GM15510 (cell line): ENCODE measurements around the gene OARD1.
A peak's percentile ranks its signal among the peaks of the same experiment; 100 is the strongest.

Experiments used
- POLR2A ChIP-seq: IDR thresholded peaks from 3 replicates; pipeline ENCODE4 v1.6.1; 2011; ENCODE audit warnings: borderline replicate concordance; ENCODE audit not compliant: insufficient read length; ENCODE audit errors: extremely low read depth

The OARD1 gene

DNA sequence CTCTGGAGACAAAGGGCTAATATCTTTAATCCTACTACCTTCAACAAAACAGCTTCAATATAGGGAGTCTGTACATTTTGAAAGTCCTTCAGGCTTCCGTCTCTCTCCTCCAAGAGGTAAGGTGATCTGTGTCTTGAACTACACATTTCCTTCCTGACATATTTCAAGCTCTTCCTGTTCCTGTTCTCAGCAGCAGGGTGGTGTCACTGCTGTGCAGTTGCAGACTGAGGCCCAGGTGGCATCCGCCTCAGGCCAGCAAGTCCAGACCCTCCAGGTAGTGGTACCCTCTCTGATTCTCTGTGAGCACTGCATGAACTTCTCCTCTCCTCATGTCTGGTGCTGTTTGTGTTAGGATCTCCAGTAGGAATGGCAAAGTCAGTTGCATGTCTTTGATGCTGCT is 8.5 kb upstream of the OARD1 start:
- no peak for TF ChIP-seq POLR2A

DNA sequence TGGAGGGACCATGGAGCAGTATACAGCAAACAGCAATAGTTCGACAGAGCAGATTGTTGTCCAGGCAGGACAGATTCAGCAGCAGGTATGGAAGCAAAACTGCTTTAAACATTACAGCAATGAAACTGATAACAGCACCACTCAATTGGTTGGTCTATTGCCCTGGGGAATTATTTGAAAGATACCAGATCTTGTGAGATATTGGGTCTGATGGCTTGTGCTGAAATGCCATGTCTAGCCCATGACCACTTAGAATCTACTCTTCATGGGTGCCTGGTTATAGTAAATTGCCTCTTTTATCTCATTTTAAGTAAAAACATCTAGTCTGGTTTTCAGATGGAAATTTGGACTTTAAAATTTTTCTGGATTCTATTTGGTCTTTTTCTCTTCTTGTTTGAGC is 6.9 kb upstream of the OARD1 start:
- no peak for TF ChIP-seq POLR2A

DNA sequence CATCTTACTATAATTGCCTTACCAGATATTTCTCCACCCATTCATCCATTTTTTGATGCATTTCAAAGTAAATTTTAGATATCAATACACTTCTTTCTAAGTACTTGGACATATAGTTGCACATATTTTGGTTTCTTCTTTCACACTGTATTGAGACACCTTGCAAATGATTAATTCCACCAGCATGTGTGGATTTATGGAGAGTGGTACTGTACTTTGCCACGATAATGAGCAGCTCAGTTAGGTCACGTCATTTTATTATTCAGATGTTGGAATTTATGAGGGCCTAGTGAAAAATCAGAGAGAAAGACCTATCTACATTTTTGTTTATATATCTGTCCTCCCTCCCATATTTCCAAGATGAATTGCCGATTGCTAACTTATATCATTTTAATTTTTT is 5.9 kb upstream of the OARD1 start:
- TF ChIP-seq POLR2A = no peak

DNA sequence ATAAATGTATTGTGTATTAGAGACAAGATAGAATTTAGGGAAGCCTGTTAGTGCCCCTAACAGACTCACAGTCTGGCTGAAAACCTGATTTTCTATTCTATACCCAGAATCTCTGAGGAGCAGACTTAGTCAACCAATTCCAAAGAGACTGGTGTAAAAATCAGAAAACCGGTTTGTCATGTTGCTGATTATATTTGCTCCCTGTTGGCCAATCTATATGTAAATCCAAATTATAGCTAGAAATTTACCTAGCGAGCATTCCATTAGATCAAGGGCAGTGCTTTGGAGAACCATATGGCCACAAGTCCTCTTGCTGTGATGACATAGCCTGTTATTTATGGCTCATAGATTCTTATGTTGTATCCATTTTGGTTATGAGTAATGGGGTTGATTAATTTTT is 5.4 kb upstream of the OARD1 start:
- no peak for TF ChIP-seq POLR2A

DNA sequence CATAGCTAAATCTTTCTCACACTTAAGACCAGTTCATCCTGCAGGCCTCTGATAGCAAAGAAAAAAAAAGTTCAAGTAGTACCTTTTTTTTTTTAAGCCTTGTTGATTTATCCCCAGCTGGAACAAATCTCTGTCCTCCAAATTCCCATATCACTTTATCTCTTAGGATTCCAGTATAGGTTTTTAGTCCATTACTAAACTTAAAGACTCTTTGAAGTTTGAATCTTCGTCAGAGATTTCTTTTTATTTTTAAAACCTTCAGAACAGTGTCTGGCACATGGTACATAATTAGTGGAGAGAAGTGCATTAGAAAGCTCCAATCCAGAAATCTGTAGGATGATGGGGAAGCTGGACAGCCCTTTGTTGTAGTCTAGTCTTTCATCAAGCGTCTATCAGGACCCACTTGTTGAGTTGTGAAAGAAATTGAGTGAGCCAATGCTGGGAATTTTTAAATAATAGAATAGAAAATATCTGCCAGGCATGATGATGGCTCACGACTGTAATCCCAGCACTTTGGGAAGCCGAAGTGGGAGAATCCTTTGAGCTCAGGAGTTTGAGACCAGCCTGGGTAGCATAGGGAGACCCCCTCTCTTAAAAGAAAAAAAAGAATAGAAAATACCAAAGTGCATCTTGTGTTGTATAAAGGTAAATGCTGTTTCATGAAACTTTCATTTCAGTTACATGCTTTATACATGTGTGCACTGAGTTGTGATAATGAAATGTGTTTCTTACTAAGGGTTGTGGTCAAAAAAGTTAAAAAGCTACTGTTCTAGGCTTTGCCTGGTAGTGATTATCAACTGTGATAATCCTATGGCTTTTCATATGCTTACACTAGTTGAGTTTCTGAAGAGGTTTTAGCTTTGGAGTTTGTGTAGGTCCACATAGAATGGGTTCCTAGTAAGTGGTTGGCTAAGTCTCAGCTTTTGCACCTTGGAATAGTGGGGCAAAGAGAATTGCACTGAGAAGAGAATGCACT is 3.8 kb upstream of the OARD1 start:
- no peak for TF ChIP-seq POLR2A

DNA sequence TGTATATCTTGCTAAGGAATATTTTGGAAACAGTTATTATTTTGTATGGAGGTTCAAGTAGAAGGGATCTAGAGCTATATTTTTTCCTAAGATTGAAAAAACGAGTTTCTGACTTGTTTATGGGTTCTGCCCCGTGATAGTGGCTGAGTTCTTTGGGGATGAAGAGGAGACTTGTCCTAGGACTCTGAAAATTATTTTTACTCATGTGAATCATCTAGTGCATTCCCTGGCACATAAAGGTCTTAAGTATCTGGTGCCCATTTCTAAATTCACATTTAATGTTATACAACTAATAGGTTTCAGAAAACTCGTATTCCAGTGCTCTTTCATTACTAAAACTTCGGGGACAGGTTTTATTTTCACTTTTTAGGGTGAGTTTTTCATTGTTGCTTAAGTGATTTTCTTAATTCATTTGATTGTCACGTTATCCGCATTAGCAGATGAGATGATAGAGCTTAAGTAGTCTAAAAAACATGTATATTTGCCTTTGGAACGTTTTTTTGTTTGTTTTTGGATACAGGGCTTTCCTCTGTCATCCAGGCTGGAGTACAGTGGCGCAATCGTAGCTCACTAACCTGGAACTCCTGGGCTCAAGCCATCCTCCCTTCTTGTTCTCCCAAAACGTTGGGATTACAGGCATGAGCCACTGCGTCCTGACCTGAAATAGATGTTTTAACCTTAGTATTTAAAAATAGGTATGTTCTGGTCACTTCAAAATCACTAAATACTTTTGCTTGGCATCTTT is 2.7 kb upstream of the OARD1 start:
- no peak for TF ChIP-seq POLR2A

DNA sequence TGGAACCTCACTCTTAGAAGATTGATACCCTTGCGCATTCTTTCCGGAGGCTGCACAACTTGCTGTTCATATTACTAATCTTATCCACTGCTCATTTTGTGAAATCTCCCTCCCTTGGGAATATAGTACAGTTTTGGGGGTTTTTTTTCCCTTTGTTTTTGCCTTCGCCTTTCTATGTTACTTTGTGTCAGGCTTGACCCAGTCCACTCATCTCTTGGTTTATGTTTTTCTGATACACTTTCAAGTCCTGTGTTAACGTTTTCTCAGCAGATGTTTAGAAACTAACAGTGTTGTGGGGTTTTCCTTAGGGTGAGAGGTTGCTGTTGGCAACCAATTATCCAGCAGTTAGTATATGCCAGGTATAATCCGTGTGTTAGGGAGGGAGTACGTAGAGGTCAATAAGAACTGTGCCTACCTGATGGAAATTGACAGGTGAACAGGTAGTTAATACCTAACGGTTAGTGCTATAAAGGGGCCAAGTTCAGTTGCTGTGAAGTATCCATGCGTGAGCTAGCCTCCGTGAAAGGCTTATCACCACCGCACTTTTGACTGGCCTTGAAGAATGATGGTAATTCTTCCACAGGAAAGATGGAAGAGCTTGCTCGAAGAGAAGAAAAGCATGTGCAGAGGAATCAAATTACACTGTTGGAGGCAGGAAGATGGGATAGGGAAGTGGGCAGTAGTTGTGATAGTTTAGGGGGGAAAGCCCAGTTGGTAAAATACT is 2.0 kb upstream of the OARD1 start:
- TF ChIP-seq POLR2A = no peak

DNA sequence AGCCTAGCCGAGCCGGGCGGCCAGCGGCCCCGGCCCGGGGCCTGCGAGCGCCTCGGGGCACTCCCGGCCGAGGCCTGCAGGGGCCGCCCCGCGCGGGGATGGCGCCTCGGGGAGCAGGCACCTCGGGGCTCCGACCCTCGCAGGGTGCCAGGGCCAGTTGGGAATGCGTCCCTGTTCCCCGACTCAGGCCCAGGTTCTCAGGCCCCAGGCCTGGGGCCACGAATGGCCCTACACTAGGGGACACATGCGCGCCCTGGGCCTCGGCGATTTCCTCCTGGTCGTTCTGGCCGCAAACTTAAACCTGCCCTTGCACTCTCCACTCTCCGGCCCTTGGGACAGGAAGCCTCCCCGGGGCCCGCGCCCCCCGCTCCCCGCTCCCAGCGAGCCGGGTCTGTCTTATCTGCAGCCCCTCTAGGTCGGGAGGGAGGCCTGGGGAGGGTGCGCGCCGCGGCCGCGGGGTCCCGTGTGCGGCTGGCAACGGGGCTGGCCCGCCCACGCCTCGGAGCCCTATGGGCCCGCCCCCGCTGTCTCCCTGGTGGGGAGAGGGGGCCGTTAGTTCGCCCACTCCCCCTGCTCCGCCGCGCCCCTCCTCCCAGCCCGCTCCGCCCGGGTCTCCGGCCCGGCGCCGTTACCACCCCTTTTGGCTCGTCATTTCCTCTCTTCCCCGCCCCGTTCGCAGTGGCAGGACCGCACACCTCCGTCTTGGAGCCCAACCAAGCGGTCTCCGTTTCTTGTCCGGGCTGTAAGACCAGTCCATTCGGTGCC is 1.2 kb upstream of the OARD1 start:
- peak; percentile 84 for TF ChIP-seq POLR2A

DNA sequence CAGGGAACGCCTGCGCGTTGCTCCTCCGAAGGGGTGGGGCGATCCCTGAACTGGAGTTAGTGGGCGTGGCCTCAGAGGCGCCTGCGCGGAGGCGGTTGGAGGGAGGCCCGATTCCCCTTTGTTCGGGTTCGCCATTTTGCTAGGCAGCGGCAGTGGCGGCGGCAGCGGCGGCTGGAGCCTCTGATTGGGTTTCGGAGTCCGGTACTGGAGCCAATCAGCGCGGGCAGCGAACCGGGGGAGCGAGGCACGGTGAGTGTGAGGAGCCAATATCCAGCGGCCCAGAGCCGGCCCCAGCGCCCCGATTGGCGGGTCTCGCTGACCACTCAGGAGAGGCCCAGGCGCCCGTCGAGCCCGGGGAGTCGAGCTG is 663 bp upstream of the OARD1 start, which contains the start of gene NFYA:
TSS of gene NFYA (plus strand) at position 139 of the 367 bp plus-strand sequence. CDS start 6,116 bp downstream, outside the sequence.
- no peak for TF ChIP-seq POLR2A

DNA sequence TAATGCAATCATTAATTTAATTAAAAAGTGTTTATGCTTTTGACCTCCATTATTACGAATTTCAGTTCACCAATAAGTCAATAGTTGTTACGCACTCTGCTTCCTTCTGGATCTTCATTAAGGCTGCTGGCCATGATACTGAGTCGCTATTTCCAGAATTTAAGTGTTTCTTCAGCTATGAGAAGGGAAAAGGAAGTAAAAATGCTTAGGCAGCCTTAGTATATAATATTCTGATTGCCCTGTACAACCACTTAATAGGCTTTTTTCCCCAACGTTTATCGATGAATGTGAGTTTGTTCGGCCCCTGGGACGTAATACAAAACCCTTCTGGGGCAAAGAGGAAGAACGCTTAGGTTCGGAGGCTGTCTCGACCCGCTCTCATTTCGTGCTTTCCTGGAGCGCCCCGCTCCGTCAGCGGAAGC is 644 bp downstream of the OARD1 start:
- TF ChIP-seq POLR2A = no peak

DNA sequence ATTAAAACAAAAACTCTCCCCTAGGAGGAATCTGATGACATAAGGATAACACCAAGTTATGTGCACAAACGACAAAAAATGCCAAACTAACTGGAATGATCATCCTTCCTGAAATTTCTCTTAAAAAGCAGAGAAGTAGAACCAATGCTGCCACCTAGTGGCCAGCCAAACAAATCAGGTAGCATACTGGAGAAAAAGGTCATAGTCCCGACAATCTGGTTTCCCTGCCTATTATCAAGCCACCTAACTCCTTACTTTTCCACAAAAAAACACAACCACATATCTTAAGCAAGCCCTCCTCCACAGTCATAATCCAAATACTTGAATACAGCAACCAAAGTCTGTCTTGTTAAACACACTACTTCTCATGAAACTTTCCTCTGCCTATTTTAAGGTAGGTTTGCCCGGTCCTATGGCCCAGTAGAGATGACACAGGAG is 5.3 kb downstream of the OARD1 start:
- no peak for TF ChIP-seq POLR2A

DNA sequence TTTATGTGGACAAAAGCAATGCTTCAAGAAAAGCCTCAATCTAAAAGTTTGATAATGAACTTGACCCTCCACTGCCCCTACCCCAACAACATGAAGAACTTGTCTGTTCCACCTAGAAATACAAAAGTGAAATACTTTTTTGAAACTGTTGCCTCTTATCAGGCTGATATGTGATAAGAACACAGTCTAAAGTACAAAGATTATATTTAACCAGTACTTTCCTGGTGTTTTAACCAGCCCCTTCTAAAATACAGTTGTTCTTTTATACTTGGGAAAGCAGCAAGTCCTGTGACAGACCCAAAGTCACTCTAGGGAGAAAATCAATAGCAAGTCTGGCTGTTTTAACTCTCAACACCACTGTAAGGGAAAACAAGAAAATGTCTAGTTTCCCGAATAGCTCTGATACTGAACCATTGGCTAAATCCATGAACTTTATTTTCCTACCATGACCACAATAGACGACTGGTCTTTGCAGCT is 6.6 kb downstream of the OARD1 start:
- no peak for TF ChIP-seq POLR2A

DNA sequence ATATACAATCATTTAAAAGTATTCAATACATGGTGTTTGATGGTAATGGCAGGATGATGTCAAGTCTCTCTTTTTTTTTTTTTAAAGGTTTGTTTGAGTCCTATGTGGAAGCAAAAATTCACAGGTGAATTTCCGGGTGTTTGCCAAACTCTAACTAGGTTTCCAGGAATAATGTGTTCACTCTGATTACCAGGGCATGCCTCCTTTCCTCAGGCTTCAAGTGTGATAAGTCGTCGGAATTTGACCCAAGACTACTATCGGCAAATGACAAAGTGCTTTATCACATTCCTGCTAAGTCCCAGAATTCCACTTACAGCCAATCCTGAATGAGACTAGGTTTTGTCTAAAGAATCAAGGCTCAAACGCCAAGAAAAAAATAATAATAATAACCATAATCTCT is 7.3 kb downstream of the OARD1 start:
- no peak for TF ChIP-seq POLR2A

DNA sequence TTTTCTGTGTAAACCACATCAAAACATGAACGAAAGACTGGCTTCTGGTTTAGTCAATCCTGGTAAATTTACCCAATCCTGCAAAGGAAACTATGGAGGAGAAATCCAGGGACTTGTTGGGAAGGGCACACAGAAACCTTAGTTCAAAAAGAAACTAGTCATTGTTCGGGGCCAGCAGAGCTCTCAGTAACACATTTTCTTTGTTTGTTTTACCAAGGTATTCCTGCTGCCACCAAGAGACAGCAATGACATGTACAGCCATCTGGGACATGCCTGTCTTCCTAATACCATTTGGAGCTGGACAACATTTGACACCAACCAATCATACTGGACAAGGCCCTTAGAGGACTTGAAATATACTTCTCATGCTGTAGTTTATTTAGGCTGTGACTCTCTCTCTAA is 8.3 kb downstream of the OARD1 start:
- no peak for TF ChIP-seq POLR2A

DNA sequence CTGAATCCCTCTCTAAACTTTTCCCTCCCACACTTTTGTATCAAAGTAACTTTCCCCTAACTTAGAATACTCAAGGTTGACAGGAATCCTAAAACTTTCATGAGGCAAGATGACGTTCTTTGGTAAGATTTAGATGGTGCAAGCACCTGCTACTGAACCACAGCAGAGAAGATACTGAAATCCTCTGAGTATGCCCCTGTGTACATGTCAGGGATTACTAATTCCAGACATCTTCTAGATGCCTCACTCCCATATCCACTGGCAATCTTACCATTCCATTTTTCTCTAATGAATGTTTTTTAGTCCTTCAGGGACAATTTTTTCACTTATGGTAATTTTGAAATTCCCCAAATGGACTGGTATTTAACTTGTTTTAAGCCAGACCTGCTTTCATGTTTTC is 10.1 kb downstream of the OARD1 start:
- no peak for TF ChIP-seq POLR2A

DNA sequence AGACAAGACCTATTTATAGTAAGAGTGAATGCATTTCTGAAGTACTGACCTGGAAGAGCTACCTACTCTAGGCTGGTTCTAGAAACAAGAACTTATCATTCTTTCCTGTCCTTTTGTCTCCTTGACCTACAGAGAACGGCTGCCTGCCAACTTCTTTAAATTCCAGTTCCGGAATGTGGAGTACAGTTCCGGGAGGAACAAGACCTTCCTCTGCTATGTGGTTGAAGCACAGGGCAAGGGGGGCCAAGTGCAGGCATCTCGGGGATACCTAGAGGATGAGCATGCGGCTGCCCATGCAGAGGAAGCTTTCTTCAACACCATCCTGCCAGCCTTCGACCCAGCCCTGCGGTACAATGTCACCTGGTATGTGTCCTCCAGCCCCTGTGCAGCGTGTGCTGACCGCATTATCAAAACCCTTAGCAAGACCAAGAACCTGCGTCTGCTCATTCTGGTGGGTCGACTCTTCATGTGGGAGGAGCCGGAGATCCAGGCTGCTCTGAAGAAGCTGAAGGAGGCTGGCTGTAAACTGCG is 10.9 kb downstream of the OARD1 start:
- TF ChIP-seq POLR2A = no peak
